Loucy (cell line): ENCODE data around the gene FEM1A.

Source experiments
- H2AFZ ChIP-seq: fragments of 200-600 bp; sonication (generic); 2 replicates; pipeline ENCODE4 v1.6.0; 2016; ENCODE audit warnings: antibody characterized with exemption, mild to moderate bottlenecking, low read length, moderate library complexity
- H3F3A ChIP-seq: fragments of 200-600 bp; 2 replicates; pipeline ENCODE4 v1.6.0; 2016; ENCODE audit warnings: antibody characterized with exemption, low read depth, mild to moderate bottlenecking
- H3K27me3 ChIP-seq: fragments of 200-600 bp; sonication (generic); 2 replicates; pipeline ENCODE4 v1.6.1; 2014; ENCODE audit warnings: low read length, mild to moderate bottlenecking; ENCODE audit not compliant: insufficient read depth, poor library complexity, severe bottlenecking
- H3K36me3 ChIP-seq: fragments of 200-600 bp; sonication (generic); 2 replicates; pipeline ENCODE4 v1.6.1; 2016; ENCODE audit warnings: low read length; ENCODE audit not compliant: insufficient read depth
- H3K4me1 ChIP-seq: fragments of 200-600 bp; sonication (generic); 2 replicates; pipeline ENCODE4 v1.5.1; 2014; ENCODE audit warnings: low read length, mild to moderate bottlenecking; ENCODE audit not compliant: insufficient read depth, poor library complexity, severe bottlenecking
- H3K4me2 ChIP-seq: fragments of 200-600 bp; sonication (generic); 2 replicates; pipeline ENCODE4 v1.6.0; 2014; ENCODE audit warnings: antibody characterized with exemption, low read length, low read depth, mild to moderate bottlenecking; ENCODE audit not compliant: poor library complexity, severe bottlenecking
- H3K4me3 ChIP-seq: fragments of 200-600 bp; sonication (generic); 2 replicates; pipeline ENCODE4 v1.5.1; 2014; ENCODE audit warnings: low read length, mild to moderate bottlenecking, mixed read lengths; ENCODE audit not compliant: poor library complexity, severe bottlenecking
- H3K79me2 ChIP-seq: fragments of 200-600 bp; sonication (generic); 2 replicates; pipeline ENCODE4 v1.6.1; 2014; ENCODE audit warnings: low read length; ENCODE audit not compliant: insufficient read depth
- H3K9ac ChIP-seq: fragments of 200-600 bp; sonication (generic); 2 replicates; pipeline ENCODE4 v1.6.0; 2014; ENCODE audit warnings: mild to moderate bottlenecking, low read depth, low read length, moderate library complexity; ENCODE audit not compliant: poor library complexity, severe bottlenecking
- H3K9me2 ChIP-seq: fragments of 200-600 bp; sonication (generic); replicated peaks from 2 replicates; pipeline ENCODE4 v1.6.1; 2016; ENCODE audit warnings: low read depth, low read length, mixed read lengths
- H3K9me3 ChIP-seq: fragments of 200-600 bp; sonication (generic); 2 replicates; pipeline ENCODE4 v1.6.1; 2014; ENCODE audit warnings: mild to moderate bottlenecking, antibody characterized with exemption, low read length, low read depth; ENCODE audit not compliant: insufficient read depth
- H4K20me1 ChIP-seq: fragments of 200-600 bp; sonication (generic); 2 replicates; pipeline ENCODE4 v1.6.0; 2014; ENCODE audit warnings: antibody characterized with exemption, low read length, mild to moderate bottlenecking; ENCODE audit not compliant: insufficient read depth, poor library complexity, severe bottlenecking
- CTCF ChIP-seq: fragments of 200-600 bp; sonication (generic); conservative IDR thresholded peaks from 2 replicates; pipeline ENCODE4 v1.5.1; 2014; ENCODE audit warnings: mild to moderate bottlenecking, antibody characterized with exemption, low read length
- EZH2phosphoT487 ChIP-seq: fragments of 200-600 bp; IDR thresholded peaks from 2 replicates; pipeline ENCODE4 v1.6.1; 2018; ENCODE audit warnings: antibody characterized with exemption, mild to moderate bottlenecking, moderate library complexity, borderline replicate concordance

The FEM1A gene

GRCh38 chr19:4764393-4764660 lies 27.2 kb upstream of the FEM1A start:
- Histone ChIP-seq H3K4me1 (no peaks in the 10 kb centered on the region), H3K9ac (no peak overlapping the region), H3K36me3 (no peaks in the 10 kb centered on the region), H3K4me2 (no peak overlapping the region), H4K20me1 (no peaks in the 10 kb centered on the region), H2AFZ (no peak overlapping the region), H3K9me2 (no peaks in the 10 kb centered on the region), H3K27me3 (no peaks in the 10 kb centered on the region), H3F3A (no peaks in the 10 kb centered on the region), H3K9me3 (no peaks in the 10 kb centered on the region), H3K4me3 (no peak overlapping the region), H3K79me2 (no peaks in the 10 kb centered on the region)
- TF ChIP-seq EZH2phosphoT487 (no peak), CTCF (no peak)

- H3K9me2 ChIP-seq, result no peaks in the 10 kb centered on the region
- H3K9ac ChIP-seq, result no peak overlapping the region
- H4K20me1 ChIP-seq, result no peaks in the 10 kb centered on the region
- no peaks in the 10 kb centered on the region for H3K27me3 ChIP-seq
- no peak overlapping the region for H3K4me2 ChIP-seq
- H3K4me1 ChIP-seq, result no peaks in the 10 kb centered on the region
- H3K79me2 ChIP-seq, result no peaks in the 10 kb centered on the region
- H3K4me3 ChIP-seq, result no peak overlapping the region
- H3F3A ChIP-seq, result no peaks in the 10 kb centered on the region
- H3K9me3 ChIP-seq, result no peaks in the 10 kb centered on the region
- no peaks in the 10 kb centered on the region for H3K36me3 ChIP-seq
- H2AFZ ChIP-seq, result no peak overlapping the region
- TF ChIP-seq CTCF (no peak), EZH2phosphoT487 (no peak)
Observed at GRCh38 chr19:4768934-4769777, 22.4 kb upstream of the FEM1A start.

- no peaks in the 10 kb centered on the region for H3K79me2 ChIP-seq
- no peak for TF ChIP-seq EZH2phosphoT487
- no peak for TF ChIP-seq CTCF
- no peaks in the 10 kb centered on the region for H4K20me1 ChIP-seq
- no peaks in the 10 kb centered on the region for H3K27me3 ChIP-seq
- H3K9ac ChIP-seq, result no peak overlapping the region
- no peak overlapping the region for H3K4me3 ChIP-seq
- no peaks in the 10 kb centered on the region for H3F3A ChIP-seq
- no peaks in the 10 kb centered on the region for H3K36me3 ChIP-seq
- no peaks in the 10 kb centered on the region for H3K9me3 ChIP-seq
- no peak overlapping the region for H3K4me2 ChIP-seq
- H3K4me1 ChIP-seq, result no peaks in the 10 kb centered on the region
- H2AFZ ChIP-seq, result no peak overlapping the region
- H3K9me2 ChIP-seq, result no peaks in the 10 kb centered on the region
Observed at GRCh38 chr19:4772566-4772965, 19.0 kb upstream of the FEM1A start.
